GM19463 (cell line): ENCODE data around the gene TMEM52.

Source experiments
- ATAC-seq: cut with Tn5 transposase; IDR thresholded peaks from one replicate; pipeline ENCODE4 v1.9.1; 2021; ENCODE audit warnings: mild to moderate bottlenecking, moderate library complexity; ENCODE audit not compliant: unreplicated experiment

TMEM52 gene

DNA sequence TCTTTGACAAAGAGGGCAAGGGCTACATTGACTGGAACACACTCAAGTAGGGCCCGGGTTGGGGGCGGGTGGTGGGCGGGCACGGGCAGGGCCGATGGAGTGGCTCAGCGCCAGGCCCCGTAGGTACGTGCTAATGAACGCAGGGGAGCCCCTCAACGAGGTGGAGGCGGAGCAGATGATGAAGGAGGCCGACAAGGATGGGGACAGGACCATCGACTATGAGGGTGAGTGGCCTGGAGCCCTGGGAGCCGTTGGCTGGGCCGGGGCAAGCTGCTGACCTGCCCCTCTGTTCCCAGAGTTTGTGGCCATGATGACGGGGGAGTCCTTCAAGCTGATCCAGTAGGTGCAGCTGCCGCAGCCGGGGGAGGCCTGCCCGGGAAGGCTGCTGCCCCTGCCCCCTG is 2.2 kb downstream of the TMEM52 start:
- ATAC-seq: no peak

DNA sequence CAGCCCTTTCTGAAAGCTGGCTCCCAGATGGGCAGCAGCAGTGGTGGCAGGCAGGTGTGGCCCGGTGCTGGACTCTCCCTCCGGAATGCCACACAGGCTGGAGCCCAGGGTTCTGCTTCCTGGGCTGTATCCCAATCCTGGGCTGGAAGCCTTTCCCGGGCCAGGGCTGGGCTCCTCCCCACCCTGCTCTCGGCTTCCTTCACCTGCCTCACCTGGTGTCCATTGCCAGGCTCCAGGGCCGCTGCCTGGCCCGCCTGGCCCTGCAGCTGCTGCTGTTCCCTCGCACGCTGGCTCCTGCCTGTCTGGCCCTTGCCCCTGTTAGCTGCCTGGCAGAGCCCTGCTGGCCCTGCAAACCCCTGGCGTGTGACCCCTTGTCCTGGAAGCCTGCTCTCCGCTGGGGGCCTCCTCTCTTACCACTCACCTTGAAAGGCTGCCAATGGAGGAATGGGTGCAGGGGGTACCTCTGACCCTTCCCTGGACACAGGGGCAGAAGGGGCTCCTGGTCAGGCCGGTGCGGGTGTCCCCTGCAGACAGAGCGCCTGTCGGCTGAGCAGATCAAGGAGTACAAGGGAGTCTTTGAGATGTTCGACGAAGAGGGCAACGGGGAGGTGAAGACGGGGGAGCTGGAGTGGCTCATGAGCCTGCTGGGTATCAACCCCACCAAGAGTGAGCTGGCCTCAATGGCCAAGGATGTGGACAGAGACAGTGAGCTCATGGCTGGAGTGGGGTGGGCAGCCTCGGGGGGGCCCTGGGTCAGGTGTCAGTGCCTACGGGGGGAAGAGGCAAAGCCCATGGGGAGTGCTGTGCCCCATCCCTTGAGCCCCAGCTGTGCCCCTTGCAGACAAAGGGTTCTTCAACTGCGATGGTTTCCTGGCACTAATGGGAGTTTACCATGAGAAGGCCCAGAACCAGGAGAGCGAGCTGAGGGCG is 2.9 kb downstream of the TMEM52 start:
- ATAC-seq: no peak

DNA sequence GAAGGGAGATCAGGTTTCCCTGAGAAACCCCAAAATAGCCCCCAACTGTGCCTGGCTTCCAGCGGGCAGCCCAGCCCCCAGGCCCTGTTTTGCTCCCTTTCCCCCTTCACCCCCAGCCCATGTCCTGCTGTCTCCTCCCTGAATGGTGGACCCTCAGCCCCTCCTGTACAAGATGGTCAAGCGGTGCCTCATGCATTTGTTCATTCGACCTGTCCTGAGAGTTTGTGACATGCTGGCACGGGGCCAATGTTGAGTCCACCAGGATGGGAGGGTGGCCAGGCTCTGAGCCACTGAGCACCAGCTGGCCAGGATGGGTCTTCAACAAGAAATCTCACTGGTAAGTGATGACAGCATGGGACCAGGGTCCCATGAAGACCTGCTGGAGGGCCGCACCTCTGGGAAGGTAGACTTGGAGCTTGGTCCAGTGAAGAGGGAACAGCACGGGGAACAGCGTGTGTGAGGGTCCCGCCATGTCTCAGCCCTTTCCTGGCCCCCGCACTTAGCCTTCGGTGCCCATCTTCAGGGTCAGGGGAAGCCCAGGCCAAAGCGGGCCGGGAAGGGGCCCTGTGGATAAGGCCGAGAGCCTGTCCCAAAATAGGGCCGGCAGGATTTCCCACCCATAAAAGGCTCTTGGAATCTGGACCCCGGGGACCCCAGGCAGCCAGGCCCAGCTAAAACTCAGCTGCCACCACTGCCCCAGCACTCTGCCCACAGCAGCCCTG is 3.9 kb downstream of the TMEM52 start, which contains the start of gene CALML6:
TSS of gene CALML6 (plus strand) at position 290 of the 722 bp plus-strand sequence. CDS start at position 311, 21 bp downstream.
- ATAC-seq: no peak

DNA sequence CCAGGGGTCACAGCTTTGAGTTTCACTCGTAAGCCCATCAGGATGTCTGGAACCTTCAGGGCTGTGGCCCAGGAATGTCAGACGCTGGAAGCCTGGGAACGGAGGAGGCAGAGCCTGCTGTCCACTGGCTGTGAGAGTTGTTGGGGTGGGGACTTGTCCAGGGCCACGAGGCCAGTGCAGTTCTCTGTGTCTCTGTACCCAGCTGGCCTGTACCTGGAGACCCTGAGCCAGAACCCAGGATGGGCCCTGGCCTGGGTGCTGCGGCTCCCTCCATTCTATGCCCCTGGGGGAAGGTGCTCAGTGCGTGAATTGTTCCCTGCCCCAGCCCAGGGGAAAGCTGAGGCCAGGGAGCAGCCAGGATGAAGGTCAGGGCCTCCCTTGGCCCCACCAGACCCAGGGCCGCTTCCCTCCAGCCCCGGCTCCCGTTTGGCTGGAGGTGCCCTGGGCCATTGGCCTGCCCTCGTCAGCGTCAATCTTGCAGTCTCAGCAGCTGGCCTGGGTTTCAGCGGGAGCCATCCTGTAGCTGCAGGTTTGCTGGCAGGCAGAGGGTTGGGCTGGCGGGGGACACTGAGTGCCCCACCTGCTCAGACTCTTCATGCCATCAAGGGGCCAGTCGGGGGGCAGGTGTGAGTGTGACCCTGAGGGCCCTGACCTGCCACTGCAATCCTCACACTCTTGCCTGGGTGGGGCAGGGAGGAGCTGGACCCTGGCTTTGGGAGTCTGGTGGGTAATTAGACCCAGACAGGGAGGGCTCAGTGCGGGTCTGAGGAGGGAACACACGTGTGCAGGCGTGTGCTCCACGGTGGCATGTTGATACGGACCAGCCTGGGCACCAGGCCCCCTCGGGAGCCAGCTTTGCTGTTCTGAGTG is 4.7 kb downstream of the TMEM52 start:
- ATAC-seq: no peak

DNA sequence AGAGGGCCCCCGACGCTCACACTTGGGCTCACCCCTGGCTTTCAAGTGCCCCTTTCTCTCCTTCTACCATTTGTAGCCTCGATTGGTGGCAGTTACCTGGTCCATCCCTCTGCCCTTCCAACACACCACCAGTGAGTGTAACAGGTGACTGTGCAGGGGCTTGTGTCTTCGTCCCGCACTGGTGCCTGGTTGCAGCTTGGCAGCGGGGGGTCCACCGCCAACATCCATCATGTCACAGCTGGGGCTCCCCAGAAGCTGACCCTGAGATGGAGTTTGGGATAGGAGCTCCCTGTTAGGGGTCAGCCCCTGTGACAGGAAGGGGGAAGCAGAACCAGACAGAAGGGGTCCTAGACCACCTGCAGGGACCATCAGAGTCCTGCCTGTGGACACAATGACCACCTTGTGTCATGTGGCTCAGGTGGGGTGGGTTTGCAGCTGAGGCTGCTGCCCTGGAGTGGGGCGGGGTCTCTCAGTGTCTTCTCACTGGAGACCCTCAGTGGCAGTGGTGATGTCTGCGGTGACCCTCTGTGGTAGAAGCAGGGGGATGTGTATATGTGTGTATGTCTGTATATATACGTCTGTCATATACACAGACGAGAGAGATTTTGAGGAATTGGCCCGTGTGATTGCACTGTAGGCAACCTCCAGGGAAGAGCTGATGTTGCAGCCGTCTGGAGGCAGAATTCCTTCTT is 7.6 kb downstream of the TMEM52 start:
- no peak for ATAC-seq

DNA sequence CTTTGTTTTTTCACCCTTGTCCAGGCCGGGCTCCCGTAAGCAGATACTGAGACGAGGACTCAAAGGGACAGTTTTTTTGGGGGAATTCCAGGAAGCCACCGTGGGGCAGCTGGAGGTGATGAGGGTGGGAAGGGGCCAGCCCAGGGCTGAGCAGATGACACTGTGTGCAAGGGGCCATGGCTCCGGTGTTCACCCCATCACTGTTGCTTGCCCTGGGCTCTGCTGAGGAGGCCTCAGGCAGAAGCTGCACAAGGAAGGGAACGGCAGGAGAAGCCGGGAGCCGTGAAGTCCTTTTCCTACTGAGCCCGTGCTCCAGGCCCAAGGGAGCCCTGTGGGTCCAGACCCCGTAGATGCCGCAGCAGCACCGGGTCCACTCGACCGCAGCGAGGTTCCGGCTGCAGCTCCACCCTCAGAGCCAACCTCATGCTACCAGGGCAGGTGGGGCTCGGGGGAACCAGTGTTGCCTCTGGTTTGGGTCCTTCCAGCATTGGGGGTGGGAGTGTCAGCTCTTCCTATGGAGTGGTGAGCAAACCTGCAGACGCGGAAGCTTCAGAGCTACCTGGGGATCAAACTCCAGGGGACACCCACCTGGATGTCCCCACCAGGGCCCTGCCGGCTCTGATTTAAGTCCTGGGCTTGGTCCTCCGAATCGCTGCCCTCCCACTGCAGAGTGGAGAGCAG is 8.3 kb downstream of the TMEM52 start:
- no peak for ATAC-seq

DNA sequence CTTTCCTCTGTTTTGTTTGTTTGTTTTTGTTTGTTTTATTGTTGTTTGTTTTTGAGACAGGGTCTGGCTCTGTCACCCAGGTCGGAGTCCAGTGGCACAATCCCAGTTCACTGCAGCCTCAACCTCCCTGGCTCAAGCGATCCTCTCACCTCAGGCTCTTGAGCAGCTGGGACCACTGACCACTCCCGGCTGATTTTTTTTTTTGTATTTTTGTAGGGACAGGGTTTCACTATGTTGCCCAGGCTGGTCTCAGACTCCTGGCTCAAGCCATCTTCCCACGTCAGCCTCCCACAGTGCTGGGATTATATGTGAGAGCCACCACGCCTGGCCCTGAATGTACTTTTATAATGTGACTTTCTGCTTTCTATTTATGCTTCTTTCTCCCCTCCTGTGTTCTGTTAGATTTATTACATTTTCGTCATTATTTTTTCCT is 9.0 kb downstream of the TMEM52 start:
- no peak for ATAC-seq

DNA sequence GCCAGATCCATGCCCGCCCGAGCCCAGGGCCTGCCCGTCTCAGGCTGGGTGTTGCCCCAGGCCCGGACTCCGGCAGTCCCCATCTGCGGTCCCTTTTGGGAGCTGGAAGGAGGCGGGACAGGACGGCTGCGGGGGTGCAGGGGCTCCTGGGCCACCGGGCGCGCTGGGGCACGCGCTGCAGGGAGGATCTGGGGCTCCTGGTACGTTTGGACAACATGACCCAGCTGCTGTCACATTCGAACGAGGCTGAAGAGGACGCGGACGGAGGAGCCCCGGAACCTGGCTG is 10.6 kb downstream of the TMEM52 start:
- ATAC-seq: peak; percentile 13

DNA sequence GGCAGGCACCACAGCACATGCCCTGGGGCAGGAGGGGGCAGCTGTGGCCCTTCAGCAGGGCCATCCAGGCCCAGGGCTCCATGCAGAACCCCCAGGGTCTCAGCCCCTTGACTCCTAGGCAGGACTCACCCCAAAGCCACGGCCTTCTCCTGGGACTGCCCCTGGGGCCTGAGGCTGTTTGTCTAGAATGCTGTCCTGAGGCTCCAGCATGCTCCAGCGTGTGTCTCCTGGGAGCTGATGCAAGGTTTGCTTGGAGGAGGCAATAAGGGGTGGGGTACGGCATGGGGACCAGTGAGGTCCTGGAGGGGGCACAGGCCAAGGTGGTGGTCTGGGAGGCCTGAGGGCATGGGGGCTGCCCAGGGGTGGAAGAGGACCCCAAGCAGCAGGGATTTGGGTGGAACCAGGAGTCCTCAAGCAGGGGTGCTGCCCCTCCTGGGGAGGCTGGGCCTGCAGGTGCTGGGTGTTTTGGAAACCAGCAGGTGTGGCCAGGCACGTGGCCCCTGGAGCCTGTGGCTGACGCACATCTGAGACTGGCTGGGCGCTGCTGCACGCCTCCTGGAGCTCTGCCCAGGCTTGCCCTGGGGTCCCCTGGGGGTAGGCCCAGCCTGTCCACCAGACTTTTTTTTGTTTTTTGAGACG is 11.9 kb downstream of the TMEM52 start:
- ATAC-seq: no peak

DNA sequence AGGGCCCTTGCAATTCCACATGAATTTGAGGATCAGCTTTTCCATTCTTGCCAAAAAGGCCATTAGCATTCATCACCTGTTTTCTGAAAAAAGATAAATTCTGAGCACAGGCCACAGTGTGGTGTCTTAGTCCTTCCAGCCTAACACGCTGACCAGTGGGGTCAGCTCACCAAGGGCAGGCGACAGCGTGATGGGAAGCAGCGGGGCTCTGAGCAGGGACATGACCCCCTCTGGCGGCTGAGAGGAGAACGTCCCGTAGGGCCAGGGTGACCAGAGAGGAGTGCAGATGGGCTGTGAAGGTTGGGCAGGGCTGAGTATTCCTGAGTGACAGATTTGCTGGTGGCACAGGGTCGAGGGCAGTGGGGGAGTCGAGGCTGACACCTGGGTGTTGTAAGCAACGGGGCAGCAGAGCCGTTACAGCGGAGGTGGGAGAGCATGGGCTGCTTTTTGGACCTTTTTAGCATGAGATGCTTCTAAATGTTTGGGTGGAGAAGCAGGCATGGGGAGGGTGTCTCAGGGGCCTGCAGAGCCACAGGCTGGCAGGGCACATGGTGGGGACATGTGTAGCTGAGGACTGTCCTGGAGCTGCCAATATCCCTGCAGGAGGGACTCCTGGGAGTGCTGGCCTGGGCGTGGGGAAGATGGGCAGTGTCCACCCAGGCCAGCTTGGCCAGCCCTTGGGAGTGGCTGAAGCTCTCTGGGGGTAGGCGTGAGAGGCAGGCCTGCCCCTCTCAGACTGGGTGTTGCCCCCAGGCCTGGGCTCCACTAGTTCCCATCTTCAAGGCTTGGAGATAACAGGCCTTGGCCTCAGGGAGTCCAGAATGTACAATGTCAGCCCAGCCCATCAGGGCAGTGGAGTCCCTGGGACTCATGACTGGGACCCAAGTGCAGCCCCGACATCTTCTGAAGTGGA is 12.6 kb downstream of the TMEM52 start:
- no peak for ATAC-seq

DNA sequence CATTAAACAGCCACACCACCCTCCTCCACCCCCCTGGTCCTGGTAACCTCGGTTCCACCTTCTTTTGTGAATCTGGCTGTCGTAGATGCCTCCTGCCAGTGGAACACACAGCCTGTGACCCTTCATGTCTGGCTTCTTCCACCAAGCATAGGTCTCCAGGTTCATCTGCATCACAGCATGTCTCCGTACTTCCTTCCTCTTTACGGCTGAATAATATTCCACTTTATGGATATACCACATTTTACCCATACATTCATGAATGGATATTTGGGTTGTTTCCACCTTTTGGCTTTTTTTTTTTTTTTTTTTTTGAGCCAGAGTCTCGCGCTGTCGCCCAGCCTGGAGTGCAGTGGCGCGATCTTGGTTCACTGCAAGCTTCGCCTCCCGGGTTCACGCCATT is 15.9 kb downstream of the TMEM52 start:
- no peak for ATAC-seq

DNA sequence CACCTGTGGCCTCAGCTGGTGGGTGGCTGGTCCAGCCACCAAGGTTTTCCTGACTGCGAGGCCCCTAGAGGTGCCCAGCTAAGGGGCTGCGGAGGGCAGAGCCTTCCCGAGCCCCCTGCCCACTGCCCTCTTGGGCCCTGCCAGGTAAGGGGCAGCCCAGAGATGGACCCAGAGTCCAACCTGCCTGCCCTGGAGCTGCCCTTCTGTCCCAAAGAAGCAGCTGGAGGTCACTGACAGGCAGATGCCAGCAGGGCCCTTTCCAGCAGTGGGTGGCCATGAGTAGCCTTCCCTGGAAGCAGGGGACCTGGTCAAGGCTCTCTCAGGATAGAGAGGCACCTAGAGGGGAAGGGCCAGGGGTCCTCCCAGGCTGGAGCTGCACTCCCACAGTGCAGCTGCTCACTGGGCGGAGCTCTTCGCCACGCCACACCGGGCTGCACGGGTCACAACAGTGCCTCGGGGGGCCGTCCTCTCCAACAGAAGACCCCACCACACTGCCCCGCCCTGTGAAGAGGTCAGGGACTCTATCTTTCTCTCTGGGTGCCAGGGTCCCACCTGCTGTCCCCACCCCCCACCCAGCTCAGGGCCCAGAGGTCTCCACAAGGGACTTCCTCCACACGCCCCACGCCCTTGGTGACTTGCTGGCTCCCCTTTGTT is 17.3 kb downstream of the TMEM52 start:
- no peak for ATAC-seq

DNA sequence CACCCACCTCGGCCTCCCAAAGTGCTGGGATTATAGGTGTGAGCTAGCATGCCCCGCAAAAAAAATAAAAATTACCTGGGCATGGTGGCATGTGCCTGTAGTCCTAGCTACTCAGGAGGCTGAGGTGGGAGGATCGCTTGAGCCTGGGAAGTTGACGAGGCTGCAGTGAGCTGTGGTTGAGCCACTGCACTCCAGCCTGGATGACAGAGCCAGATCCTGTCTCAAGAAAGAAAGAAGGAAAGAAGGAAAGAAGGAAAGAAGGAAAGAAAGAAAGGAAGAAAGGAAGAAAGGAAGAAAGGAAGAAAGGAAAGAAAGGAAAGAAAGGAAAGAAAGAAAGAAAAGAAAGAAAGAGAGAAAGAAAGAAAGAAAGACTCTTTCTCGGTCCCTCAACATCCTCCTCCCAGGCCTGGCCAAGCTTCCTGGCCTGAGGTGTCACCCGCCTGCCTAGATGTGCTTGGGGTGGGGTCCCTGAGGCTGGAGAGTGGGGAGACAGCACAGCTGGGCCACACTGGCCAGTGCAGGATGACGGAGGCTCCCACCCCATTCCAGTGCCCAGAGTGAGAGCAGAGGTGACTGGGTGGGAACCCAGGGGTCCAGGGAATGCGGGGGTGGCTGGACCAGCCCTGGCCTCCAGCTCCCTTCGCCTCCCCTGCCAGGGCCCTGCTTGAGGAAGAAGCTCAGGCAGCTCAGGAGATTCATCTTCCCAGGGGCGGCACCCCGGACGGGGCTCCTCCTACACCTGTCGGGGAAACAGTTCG is 18.0 kb downstream of the TMEM52 start:
- no peak for ATAC-seq

DNA sequence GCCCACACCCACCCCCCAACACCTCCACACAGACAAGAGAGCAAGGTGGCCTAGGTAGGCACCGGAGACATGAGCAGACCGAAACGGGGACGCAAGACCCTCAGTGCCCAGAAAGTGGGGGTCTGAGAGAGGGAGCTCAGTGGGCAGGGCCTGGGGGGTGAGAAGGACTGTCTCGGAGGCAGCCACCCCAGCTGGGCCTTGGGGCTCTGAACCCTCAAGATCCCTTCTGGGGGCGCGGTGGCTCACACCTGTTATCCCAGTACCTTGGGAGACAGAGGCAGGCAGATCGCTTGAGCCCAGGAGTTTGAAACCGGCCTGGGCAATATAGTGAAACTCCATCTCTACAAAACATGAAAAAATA is 19.1 kb downstream of the TMEM52 start:
- no peak for ATAC-seq

DNA sequence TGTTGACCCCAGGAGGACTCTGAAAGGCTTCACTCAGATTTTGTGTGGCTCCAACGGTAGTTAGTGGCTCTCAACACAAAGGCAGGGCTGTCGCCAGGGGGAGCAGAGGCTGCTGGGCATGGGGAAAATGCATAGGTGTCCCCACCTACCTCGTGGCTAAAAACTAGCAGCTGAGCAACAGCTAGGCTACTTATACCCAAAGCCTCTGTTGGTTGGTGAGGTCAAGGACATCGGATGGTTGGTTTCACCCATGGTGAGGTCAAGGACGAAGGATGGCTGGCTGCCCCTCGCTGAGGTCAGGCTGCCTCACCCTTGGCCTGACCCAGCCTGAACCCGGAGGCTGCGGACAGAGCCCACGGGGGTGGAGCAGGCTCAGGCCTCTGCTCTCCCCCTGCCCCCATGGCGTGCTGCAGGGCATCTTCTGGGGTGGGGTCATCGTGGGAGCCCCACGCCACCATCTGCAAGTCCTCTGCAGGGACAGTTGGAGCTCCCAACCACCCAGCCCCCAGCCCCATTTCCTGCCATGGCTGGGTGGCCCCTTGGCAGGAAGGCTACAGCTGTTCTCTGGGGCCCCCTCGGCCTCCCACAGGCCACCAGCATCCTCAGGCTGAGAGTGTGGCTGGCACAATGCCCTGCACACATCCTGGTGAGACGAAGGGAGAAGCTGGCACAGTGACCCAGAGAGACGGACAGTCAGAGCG is 19.7 kb downstream of the TMEM52 start:
- no peak for ATAC-seq

DNA sequence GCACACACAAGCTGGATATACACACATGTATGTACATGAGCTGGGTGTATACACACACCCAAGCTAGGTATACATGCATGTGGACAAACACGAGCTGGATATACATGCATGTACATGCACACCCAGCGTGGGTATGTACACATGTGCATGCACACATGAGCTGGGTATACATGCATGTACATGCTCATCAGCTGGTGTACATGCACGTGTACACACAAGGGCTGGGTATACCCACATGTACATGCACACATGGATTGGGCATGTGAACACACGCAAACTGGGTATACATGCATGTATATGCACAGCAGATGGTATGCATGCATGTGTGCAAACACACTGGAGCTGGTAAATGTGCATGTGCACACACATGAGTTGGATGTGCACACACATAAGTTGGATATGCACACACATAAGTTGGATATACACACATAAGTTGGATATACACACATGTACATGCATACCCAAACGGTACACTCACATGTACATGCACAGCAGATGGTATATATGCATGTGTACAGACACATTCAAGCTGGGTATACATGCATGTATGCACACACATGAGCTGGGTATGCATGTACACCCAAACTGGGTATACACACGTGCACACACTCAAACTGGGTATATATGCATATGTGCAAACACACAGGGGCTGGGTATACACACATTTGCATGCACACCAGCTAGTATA is 20.7 kb downstream of the TMEM52 start:
- no peak for ATAC-seq
